ENCODE data around the gene VSIG10L2. TPM values are rescaled to one million over a fixed set of nuclear protein-coding genes. Genes with fewer than 3 reads are reported as not detected.

VSIG10L2 gene
- total RNA-seq, 4 donors from 2014 or later, result under 0.01 to 0.27 (median 0.09) TPM; not detected in 1

- 76 to 81% methylated on average over 6 of the region's 6 CpGs for WGBS, 2 donors
- Histone ChIP-seq H3K27me3 (no peaks in the 10 kb centered on the region), H3K4me1 (peaks cover 0 to 15% (median 0%) of the 10 kb centered on the region in 3 donors), H3K36me3 (peaks cover 0 to 14% (median 0%) of the 10 kb centered on the region in 3 donors), H3K4me3 (no peak overlapping the region), H3K27ac (no peak overlapping the region), H3K9me3 (peaks cover 0 to 7% (median 0%) of the 10 kb centered on the region in 3 donors)
- TF ChIP-seq, protein P1, sequence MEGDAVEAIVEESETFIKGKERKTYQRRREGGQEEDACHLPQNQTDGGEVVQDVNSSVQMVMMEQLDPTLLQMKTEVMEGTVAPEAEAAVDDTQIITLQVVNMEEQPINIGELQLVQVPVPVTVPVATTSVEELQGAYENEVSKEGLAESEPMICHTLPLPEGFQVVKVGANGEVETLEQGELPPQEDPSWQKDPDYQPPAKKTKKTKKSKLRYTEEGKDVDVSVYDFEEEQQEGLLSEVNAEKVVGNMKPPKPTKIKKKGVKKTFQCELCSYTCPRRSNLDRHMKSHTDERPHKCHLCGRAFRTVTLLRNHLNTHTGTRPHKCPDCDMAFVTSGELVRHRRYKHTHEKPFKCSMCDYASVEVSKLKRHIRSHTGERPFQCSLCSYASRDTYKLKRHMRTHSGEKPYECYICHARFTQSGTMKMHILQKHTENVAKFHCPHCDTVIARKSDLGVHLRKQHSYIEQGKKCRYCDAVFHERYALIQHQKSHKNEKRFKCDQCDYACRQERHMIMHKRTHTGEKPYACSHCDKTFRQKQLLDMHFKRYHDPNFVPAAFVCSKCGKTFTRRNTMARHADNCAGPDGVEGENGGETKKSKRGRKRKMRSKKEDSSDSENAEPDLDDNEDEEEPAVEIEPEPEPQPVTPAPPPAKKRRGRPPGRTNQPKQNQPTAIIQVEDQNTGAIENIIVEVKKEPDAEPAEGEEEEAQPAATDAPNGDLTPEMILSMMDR (IDR thresholded peaks at IDR 0.05), result no peak
- TF ChIP-seq POLR2A (IDR thresholded peaks at IDR 0.05), result no peak
- DNase-seq, result no peak
- intact Hi-C loops (cut with DNase I), result no loop called here
Measured at GRCh38 chr11:125960771-125961170, 14.9 kb downstream of the VSIG10L2 start.

GRCh38 chr11:125967515-125967914 is 21.7 kb downstream of the VSIG10L2 start:
- Histone ChIP-seq H3K4me3 (no peak overlapping the region), H3K4me1 (peaks cover 0 to 12% (median 0%) of the 10 kb centered on the region in 3 donors), H3K27ac (no peak overlapping the region), H3K27me3 (no peaks in the 10 kb centered on the region), H3K36me3 (no peaks in the 10 kb centered on the region), H3K9me3 (peaks cover 0 to 7% (median 0%) of the 10 kb centered on the region in 3 donors)
- no peak for DNase-seq
- intact Hi-C loops (cut with DNase I), result no loop called here
- no peak for TF ChIP-seq POLR2A (IDR thresholded peaks at IDR 0.05)
- 84 to 93% methylated on average over 4 of the region's 4 CpGs for WGBS, 2 donors

DNA sequence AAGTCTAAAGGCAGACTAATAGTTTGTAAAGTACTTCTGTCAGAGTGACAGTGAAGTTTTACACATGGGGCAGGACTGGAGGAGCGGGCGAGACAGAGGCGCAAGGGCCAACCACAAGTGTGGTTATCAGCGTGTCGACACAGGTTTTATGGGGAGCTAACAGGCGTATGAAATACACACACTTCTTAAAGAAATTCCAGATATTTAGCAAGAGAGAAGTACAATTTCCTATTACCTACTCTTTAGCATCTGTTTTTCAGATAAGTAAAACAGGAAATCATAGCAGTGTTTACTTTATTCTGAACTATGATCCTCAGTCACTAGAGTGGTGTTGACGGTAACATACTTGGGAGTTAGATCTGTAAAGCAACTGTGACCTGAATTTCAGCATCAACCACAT is 22.5 kb downstream of the VSIG10L2 start:
- DNase-seq, result no peak
- H3K27ac ChIP-seq, result no peak overlapping the region
- TF ChIP-seq, protein P1 (IDR thresholded peaks at IDR 0.05), result no peak
- no peak for TF ChIP-seq POLR2A (IDR thresholded peaks at IDR 0.05)
- H3K4me1 ChIP-seq, result peaks cover 0 to 12% (median 0%) of the 10 kb centered on the region in 3 donors
- intact Hi-C loops (cut with DNase I), result no loop called here
- H3K4me3 ChIP-seq, result no peak overlapping the region
- peaks cover 0 to under 1% (median 0%) of the 10 kb centered on the region in 3 donors for H3K9me3 ChIP-seq
- 24 to 45% methylated on average over 7 of the region's 7 CpGs for WGBS, 2 donors
- no peaks in the 10 kb centered on the region for H3K27me3 ChIP-seq
- H3K36me3 ChIP-seq, result no peaks in the 10 kb centered on the region

DNA sequence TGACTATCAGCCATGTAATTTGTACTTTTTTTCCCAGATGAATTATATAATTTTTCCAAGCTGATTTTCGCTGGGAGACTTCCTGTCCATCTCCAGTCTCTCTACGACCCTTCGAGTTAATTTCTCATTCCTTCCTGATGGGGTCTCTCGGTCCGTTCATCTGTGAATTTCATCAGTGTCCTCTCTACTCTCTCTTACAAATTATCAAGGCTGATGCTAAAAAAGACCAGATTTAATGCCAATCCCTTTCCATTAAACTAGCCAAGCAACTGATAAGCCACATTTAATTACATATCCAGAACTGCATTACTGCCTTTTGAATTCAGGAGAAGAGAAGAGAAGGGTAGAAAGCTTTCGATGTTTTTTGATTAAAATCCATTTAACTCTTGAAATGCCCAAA is 25.8 kb downstream of the VSIG10L2 start:
- WGBS, 2 donors, result 74 to 78% methylated on average over 6 of the region's 6 CpGs

DNA sequence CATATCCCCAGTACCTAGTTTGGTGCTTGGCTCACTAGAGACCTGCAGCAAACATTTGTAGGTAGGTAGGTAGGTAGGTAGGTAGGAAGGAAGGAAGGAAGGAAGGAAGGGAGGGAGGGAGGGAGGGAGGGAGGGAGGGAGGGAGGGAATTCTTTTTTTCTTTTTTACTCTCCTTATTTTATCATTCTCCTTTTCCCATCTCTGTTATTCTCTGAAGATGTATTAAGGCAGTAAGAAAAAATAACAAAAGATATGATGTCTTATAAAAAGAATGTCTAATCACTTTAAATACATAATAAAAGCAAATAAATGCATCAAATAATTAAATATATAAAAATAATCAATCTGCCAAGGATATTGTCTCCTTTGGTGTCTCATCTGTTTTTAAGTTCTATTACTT is 28.4 kb downstream of the VSIG10L2 start:
- intact Hi-C loops (cut with DNase I), result no loop called here

More for the DNA sequence above, 25.8 kb downstream of the VSIG10L2 start:
- peaks cover 0 to 20% (median 0%) of the 10 kb centered on the region in 3 donors for H3K4me1 ChIP-seq
- no peak for TF ChIP-seq POLR2A (IDR thresholded peaks at IDR 0.05)
- TF ChIP-seq, protein P1 (IDR thresholded peaks at IDR 0.05), result no peak
- no peak for DNase-seq
- no peaks in the 10 kb centered on the region for H3K36me3 ChIP-seq
- H3K4me3 ChIP-seq, result no peak overlapping the region
- no peak overlapping the region for H3K27ac ChIP-seq
- no peaks in the 10 kb centered on the region for H3K9me3 ChIP-seq
- no peaks in the 10 kb centered on the region for H3K27me3 ChIP-seq
- intact Hi-C loops (cut with DNase I), result no loop called here

More for the DNA sequence above, 28.4 kb downstream of the VSIG10L2 start:
- Histone ChIP-seq H3K27me3 (no peaks in the 10 kb centered on the region), H3K27ac (no peak overlapping the region), H3K4me1 (peaks cover 0 to 8% (median 0%) of the 10 kb centered on the region in 3 donors), H3K9me3 (no peaks in the 10 kb centered on the region), H3K36me3 (no peaks in the 10 kb centered on the region), H3K4me3 (no peak overlapping the region)
- DNase-seq, result no peak
- TF ChIP-seq POLR2A (IDR thresholded peaks at IDR 0.05), result no peak
- TF ChIP-seq, protein P1 (IDR thresholded peaks at IDR 0.05), result no peak

Data from esophagus squamous epithelium (tissue), 5 donors.